ENCODE measurements around the gene CILP2. TPM values are rescaled to one million over a fixed set of nuclear protein-coding genes. Genes with fewer than 3 reads are reported as not detected.

CILP2 gene
- total RNA-seq, 1 experiment from 2014 or later: 0.20 TPM

- in situ Hi-C loops (cut with HindIII; ENCODE audit: low pct_unique_long_range_greater_than_20kb, low sequenced_read_pairs): no loop called here
- DNase-seq (ENCODE audit: low read depth): no peak
Observed at GRCh38 chr19:19571071-19571786, 33.2 kb downstream of the CILP2 start.

GRCh38 chr19:19575411-19575810 is 37.3 kb downstream of the CILP2 start:
- in situ Hi-C loops (cut with HindIII; ENCODE audit: low pct_unique_long_range_greater_than_20kb, low sequenced_read_pairs): no loop called here
- no peak for DNase-seq (ENCODE audit: low read depth)

GRCh38 chr19:19578252-19578651 is 40.2 kb downstream of the CILP2 start:
- in situ Hi-C loops (cut with HindIII; ENCODE audit: low pct_unique_long_range_greater_than_20kb, low sequenced_read_pairs): no loop called here
- no peak for DNase-seq (ENCODE audit: low read depth)

DNA sequence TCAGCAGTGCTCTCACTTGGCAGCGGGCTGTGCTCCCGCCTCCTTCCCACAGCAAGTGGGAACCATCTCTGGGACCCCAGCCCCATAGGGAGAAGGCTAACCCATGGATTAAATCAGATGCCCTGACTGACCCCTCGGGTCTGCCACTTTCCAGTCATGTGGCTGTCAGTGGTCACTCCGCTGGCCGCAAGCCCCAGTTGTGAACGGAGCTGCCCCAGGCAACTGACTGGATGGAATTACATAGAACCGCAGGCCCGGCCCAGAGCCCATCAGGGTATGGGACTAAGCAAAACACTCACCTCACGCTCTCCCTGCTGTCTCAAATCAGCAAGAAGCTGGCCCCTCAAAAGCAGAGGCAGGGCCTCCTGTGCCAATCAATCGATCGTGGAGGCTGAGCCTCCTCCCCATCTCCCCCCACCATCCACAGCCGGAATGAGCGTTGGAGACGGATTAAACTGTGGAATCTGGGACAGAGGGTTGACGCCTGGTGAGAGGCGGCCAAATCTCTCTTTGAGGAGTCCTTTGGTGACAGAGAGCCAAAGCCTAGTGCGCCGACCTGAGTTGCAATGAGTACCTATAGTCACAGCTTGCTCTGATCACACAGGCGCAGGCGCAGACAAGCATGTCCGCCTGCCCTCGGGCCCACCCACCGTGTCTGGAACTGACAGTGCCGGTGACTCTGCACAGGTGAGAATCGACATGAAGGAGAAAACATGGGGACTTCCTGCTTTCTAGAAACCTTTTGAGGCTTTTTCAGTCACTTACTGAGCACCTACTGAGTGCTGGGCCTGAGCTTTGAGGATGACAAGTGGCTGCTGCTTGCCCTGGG is 41.7 kb downstream of the CILP2 start:
- in situ Hi-C loops (cut with HindIII; ENCODE audit: low pct_unique_long_range_greater_than_20kb, low sequenced_read_pairs): no loop called here
- DNase-seq (ENCODE audit: low read depth): no peak

- in situ Hi-C loops (cut with HindIII; ENCODE audit: low pct_unique_long_range_greater_than_20kb, low sequenced_read_pairs): no loop called here
Observed at GRCh38 chr19:19580418-19580817, 42.4 kb downstream of the CILP2 start.

DNA sequence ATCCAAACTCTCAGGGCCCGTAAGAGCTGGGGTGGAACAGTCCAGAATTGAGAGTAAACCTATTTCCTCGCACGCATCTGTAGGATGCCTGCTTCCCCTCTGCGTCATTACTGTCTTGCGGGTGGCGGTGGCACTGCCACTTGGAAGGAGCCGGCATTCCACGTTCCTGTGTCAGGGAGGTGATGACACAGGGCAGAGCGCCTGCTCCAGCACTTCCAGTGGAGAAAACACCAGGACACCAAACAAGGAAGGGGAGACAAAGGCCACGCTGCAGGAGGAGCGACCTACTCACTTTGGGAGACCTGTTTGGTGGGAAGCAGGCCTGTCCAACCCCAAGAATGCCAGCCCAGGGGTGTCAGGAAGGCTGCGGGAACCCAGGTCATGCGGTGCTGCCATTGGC is 43.3 kb downstream of the CILP2 start:
- in situ Hi-C loops (cut with HindIII; ENCODE audit: low pct_unique_long_range_greater_than_20kb, low sequenced_read_pairs): no loop called here
- no peak for DNase-seq (ENCODE audit: low read depth)

More at GRCh38 chr19:19580418-19580817, 42.4 kb downstream of the CILP2 start:
- no peak for DNase-seq (ENCODE audit: low read depth)

GRCh38 chr19:19582471-19582870 is 44.4 kb downstream of the CILP2 start:
- no peak for DNase-seq (ENCODE audit: low read depth)
- in situ Hi-C loops (cut with HindIII; ENCODE audit: low pct_unique_long_range_greater_than_20kb, low sequenced_read_pairs): no loop called here

- no peak for DNase-seq (ENCODE audit: low read depth)
- in situ Hi-C loops (cut with HindIII; ENCODE audit: low pct_unique_long_range_greater_than_20kb, low sequenced_read_pairs): no loop called here
Observed at GRCh38 chr19:19584356-19584755, 46.3 kb downstream of the CILP2 start.

DNA sequence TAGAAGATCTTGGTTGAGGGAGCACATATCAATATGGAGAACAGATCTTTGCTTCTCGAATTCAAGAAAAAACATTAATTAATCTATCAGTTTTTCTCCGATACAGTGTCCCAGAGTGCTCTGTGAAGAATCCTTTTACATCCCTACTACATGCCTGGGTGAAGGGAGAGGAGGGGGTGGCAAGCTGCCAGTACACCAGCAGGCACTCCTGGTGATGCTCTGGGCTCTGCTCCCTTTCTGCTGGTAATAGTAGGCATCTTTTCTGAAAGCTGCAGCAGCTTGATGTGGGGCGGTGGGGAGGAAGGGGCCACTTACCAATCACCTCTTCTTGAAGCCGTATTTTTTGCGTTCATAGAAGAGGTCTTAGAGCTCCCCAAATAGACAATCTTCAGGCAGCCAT is 49.7 kb downstream of the CILP2 start:
- DNase-seq (ENCODE audit: low read depth): no peak
- in situ Hi-C loops (cut with HindIII; ENCODE audit: low pct_unique_long_range_greater_than_20kb, low sequenced_read_pairs): no loop called here

GRCh38 chr19:19588546-19588945 is 50.5 kb downstream of the CILP2 start:
- in situ Hi-C loops (cut with HindIII; ENCODE audit: low pct_unique_long_range_greater_than_20kb, low sequenced_read_pairs): no loop called here
- no peak for DNase-seq (ENCODE audit: low read depth)

- in situ Hi-C loops (cut with HindIII; ENCODE audit: low pct_unique_long_range_greater_than_20kb, low sequenced_read_pairs): no loop called here
- peak; percentile 80 for DNase-seq (ENCODE audit: low read depth)
Observed at GRCh38 chr19:19591133-19591825, 53.2 kb downstream of the CILP2 start.

DNA sequence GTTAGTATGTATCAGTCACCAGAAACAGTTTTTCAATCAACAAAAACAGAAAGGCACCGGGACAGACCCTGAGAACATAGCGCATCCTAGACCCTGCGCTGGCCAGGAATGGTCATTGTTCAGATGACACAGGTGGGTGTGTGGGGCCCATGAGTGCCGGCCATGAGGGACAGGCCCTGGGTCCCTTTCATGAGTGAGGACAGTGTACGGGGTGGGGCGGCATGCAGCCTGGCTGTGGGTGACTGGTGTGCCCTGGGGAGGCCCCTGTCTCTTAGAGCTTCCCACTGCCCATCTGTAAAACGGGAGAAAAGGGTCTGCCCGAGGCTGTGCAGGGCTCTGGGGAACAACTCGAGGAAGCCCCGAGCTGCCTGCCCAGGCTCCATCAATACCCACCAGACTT is 54.6 kb downstream of the CILP2 start:
- in situ Hi-C loops (cut with HindIII; ENCODE audit: low pct_unique_long_range_greater_than_20kb, low sequenced_read_pairs): no loop called here

DNA sequence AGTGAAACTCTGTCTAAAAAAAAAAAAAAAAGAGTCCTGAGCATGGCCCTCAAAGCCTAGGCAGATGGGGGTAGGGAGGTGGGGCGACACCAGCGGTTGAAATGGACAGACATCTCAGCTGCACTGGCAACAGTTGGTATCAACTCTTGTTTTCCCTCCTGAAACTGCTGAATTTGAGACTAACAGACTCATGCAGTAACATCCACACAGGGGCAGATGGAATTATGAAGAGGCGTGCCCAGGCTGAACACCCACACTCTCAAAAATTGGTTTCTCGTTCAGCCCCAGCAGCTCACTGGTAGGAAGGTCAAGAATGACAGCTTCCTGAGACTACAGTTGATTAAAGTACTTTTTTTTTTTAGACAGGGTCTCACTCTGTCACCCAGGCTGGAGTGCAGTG is 56.3 kb downstream of the CILP2 start:
- in situ Hi-C loops (cut with HindIII; ENCODE audit: low pct_unique_long_range_greater_than_20kb, low sequenced_read_pairs): no loop called here
- DNase-seq (ENCODE audit: low read depth): no peak

More for the DNA sequence above, 54.6 kb downstream of the CILP2 start:
- no peak for DNase-seq (ENCODE audit: low read depth)

- DNase-seq (ENCODE audit: low read depth): no peak
- in situ Hi-C loops (cut with HindIII; ENCODE audit: low pct_unique_long_range_greater_than_20kb, low sequenced_read_pairs): no loop called here
Observed at GRCh38 chr19:19595171-19595701, 57.2 kb downstream of the CILP2 start.

Other genes with a start within 250 kb of the CILP2 start
- gene SUGP1, start 217.8 kb upstream of the CILP2 start, total RNA-seq (2014; rRNA removed; shearing (Covaris generic); ENCODE audit: low replicate concordance): 19.2 and 30.8 TPM in 2 replicates
- 13.0 and 36.3 TPM in 2 replicates for gene MAU2, start 217.4 kb upstream of the CILP2 start, total RNA-seq (2014; rRNA removed; shearing (Covaris generic); ENCODE audit: low replicate concordance)
- gene GATAD2A, start 132.6 kb upstream of the CILP2 start, total RNA-seq (2014; rRNA removed; shearing (Covaris generic); ENCODE audit: low replicate concordance): 29.2 and 35.1 TPM in 2 replicates
- 4.1 and 7.7 TPM in 2 replicates for gene TSSK6, start 22.7 kb upstream of the CILP2 start, total RNA-seq (2014; rRNA removed; shearing (Covaris generic); ENCODE audit: low replicate concordance)
- 303 and 326 TPM in 2 replicates for gene NDUFA13, start 22.0 kb upstream of the CILP2 start, total RNA-seq (2014; rRNA removed; shearing (Covaris generic); ENCODE audit: low replicate concordance)
- gene YJEFN3, start 9.4 kb upstream of the CILP2 start, total RNA-seq (2014; rRNA removed; shearing (Covaris generic); ENCODE audit: low replicate concordance): 0.61 and 2.5 TPM in 2 replicates
- 1.9 and 2.6 TPM in 2 replicates for gene PBX4, start 80.4 kb downstream of the CILP2 start, total RNA-seq (2014; rRNA removed; shearing (Covaris generic); ENCODE audit: low replicate concordance)
- gene LPAR2, start 90.0 kb downstream of the CILP2 start, total RNA-seq (2014; rRNA removed; shearing (Covaris generic); ENCODE audit: low replicate concordance): 5.9 and 7.6 TPM in 2 replicates
- gene GMIP, start 105.4 kb downstream of the CILP2 start, total RNA-seq (2014; rRNA removed; shearing (Covaris generic); ENCODE audit: low replicate concordance): 6.6 and 12.5 TPM in 2 replicates
- gene ATP13A1, start 125.4 kb downstream of the CILP2 start, total RNA-seq (2014; rRNA removed; shearing (Covaris generic); ENCODE audit: low replicate concordance): 24.3 and 71.6 TPM in 2 replicates
- 2.3 and 5.3 TPM in 2 replicates for gene ZNF101, start 130.6 kb downstream of the CILP2 start, total RNA-seq (2014; rRNA removed; shearing (Covaris generic); ENCODE audit: low replicate concordance)
- gene ZNF14, start 194.8 kb downstream of the CILP2 start, total RNA-seq (2014; rRNA removed; shearing (Covaris generic); ENCODE audit: low replicate concordance): 3.3 and 5.5 TPM in 2 replicates